Mammary epithelial cell (primary cell): ENCODE measurements around the gene SH2D2A.

Source experiments
- CTCF ChIP-seq, 2 donors: IDR thresholded peaks in 1 of 2; conservative IDR thresholded peaks in 1 of 2; 2 replicates each; pipeline ENCODE4 v1.5.1; 2011 to 2012; ENCODE audit warnings: inconsistent platforms in 2 of 2, low read length in 2 of 2, mild to moderate bottlenecking in 2 of 2, control low read depth in 1 of 2, low read depth in 1 of 2; ENCODE audit not compliant: insufficient read depth in 1 of 2; ENCODE audit errors: extremely low read depth in 1 of 2
- EZH2 ChIP-seq: IDR thresholded peaks from 2 replicates; pipeline ENCODE4 v1.6.1; 2012; ENCODE audit warnings: low read length, inconsistent platforms, borderline replicate concordance

GRCh38 chr1:156776942-156777341 lies 39.7 kb downstream of the SH2D2A start:
- no peak for TF ChIP-seq CTCF (conservative IDR thresholded peaks at IDR 0.05 in 1 of 2, IDR thresholded peaks at IDR 0.05 in 1 of 2; ENCODE audit: extremely low read depth in 1 of 2, insufficient read depth in 1 of 2, low read depth in 1 of 2, low read length in 2 of 2)
- no peak for TF ChIP-seq EZH2
